Adipocyte (in vitro differentiated cells): Measurements from ENCODE around the gene PARP4.
"Not testable (repeated sequence)": the region's sequence is repeated elsewhere in the genome, so short reads cannot be mapped to it uniquely, and the experiment has no call there.

Experiments
- DNase-seq: peaks from one replicate; pipeline ENCODE4 v3.0.0-alpha.2; 2015; ENCODE audit warnings: low read depth
- H3K27me3 ChIP-seq: replicated peaks from 2 replicates; pipeline ENCODE4 v1.7.0; 2013; ENCODE audit warnings: mild to moderate bottlenecking, low read length, moderate library complexity; ENCODE audit not compliant: control insufficient read depth, insufficient read depth
- H3K36me3 ChIP-seq: 2 replicates; pipeline ENCODE4 v1.7.0; 2013; ENCODE audit warnings: low read length, mild to moderate bottlenecking, moderate library complexity; ENCODE audit not compliant: control insufficient read depth, insufficient read depth, severe bottlenecking
- H3K4me1 ChIP-seq: 2 replicates; pipeline ENCODE4 v1.7.0; 2013; ENCODE audit warnings: mild to moderate bottlenecking, low read length, moderate library complexity; ENCODE audit not compliant: control insufficient read depth, insufficient read depth
- H3K4me3 ChIP-seq: 2 replicates; pipeline ENCODE4 v1.7.0; 2013; ENCODE audit warnings: mild to moderate bottlenecking, low read length, moderate library complexity
- H3K9ac ChIP-seq: 2 replicates; pipeline ENCODE4 v1.7.0; 2013; ENCODE audit warnings: mild to moderate bottlenecking, low read length, moderate library complexity
- H3K9me3 ChIP-seq: 2 replicates; pipeline ENCODE4 v1.7.0; 2013; ENCODE audit warnings: mild to moderate bottlenecking, low read length, moderate library complexity; ENCODE audit not compliant: control insufficient read depth

PARP4 gene

GRCh38 chr13:24512197-24512907, at the start of gene PARP4:
PARP4 (minus strand) TSS chr13:24512778; CDS start chr13:24503776, 9,002 bp downstream.
- Histone ChIP-seq H3K27me3 (no peaks in the 10 kb centered on the region), H3K9me3 (no peaks in the 10 kb centered on the region), H3K4me1 (peaks cover 15% of the 10 kb centered on the region), H3K36me3 (peaks cover 3% of the 10 kb centered on the region), H3K9ac (peak within 1 kb of the TSS; percentile 89), H3K4me3 (peak within 1 kb of the TSS; percentile 93)
- DNase-seq: peak; percentile 88

- H3K4me1 ChIP-seq, H3K9me3 ChIP-seq, H3K9ac ChIP-seq, H3K27me3 ChIP-seq, H3K4me3 ChIP-seq, H3K36me3 ChIP-seq, DNase-seq: not testable (repeated sequence)
Observed at GRCh38 chr13:24560579-24561187, 48.1 kb upstream of the PARP4 start.

- not testable (repeated sequence) for H3K9me3 ChIP-seq, H3K36me3 ChIP-seq, H3K27me3 ChIP-seq, H3K4me1 ChIP-seq, DNase-seq, H3K9ac ChIP-seq, H3K4me3 ChIP-seq
Observed at GRCh38 chr13:24559431-24560218, 47.0 kb upstream of the PARP4 start.

- Histone ChIP-seq H3K36me3 (no peaks in the 10 kb centered on the region), H3K4me3 (no peak overlapping the region), H3K27me3 (no peaks in the 10 kb centered on the region), H3K4me1 (no peaks in the 10 kb centered on the region), H3K9ac (no peak overlapping the region), H3K9me3 (no peaks in the 10 kb centered on the region)
- DNase-seq: peak; percentile 52
Observed at GRCh38 chr13:24557081-24557480, 44.5 kb upstream of the PARP4 start.

- H3K27me3 ChIP-seq, H3K9me3 ChIP-seq, H3K4me3 ChIP-seq, H3K4me1 ChIP-seq, H3K9ac ChIP-seq, H3K36me3 ChIP-seq, DNase-seq: not testable (repeated sequence)
Observed at GRCh38 chr13:24553892-24554291, 41.3 kb upstream of the PARP4 start.

GRCh38 chr13:24541476-24542352, 29.1 kb upstream of the PARP4 start:
- not testable (repeated sequence) for H3K9me3 ChIP-seq, H3K9ac ChIP-seq, H3K4me1 ChIP-seq, H3K36me3 ChIP-seq
- peak; percentile 34 for DNase-seq
- Histone ChIP-seq H3K4me3 (peak overlapping the region; percentile 76), H3K27me3 (peaks cover 21% of the 10 kb centered on the region)

- DNase-seq: no peak
- peaks cover 3% of the 10 kb centered on the region for H3K9me3 ChIP-seq
- no peak overlapping the region for H3K9ac ChIP-seq
- peak overlapping the region; percentile 76 for H3K4me3 ChIP-seq
- H3K27me3 ChIP-seq: peaks cover 21% of the 10 kb centered on the region
- no peaks in the 10 kb centered on the region for H3K4me1 ChIP-seq
- H3K36me3 ChIP-seq: no peaks in the 10 kb centered on the region
Observed at GRCh38 chr13:24541127-24541475, 28.5 kb upstream of the PARP4 start.

- H3K27me3 ChIP-seq: peaks cover 21% of the 10 kb centered on the region
- H3K9ac ChIP-seq: no peak overlapping the region
- H3K36me3 ChIP-seq: no peaks in the 10 kb centered on the region
- DNase-seq: no peak
- peaks cover 3% of the 10 kb centered on the region for H3K9me3 ChIP-seq
- H3K4me1 ChIP-seq: no peaks in the 10 kb centered on the region
- no peak overlapping the region for H3K4me3 ChIP-seq
Observed at GRCh38 chr13:24540236-24541126, 27.9 kb upstream of the PARP4 start.

- no peak for DNase-seq
- no peaks in the 10 kb centered on the region for H3K4me1 ChIP-seq
- H3K4me3 ChIP-seq: no peak overlapping the region
- peaks cover 21% of the 10 kb centered on the region for H3K27me3 ChIP-seq
- H3K9ac ChIP-seq: no peak overlapping the region
- H3K9me3 ChIP-seq: peaks cover 3% of the 10 kb centered on the region
- no peaks in the 10 kb centered on the region for H3K36me3 ChIP-seq
Observed at GRCh38 chr13:24539500-24540165, 27.1 kb upstream of the PARP4 start.

GRCh38 chr13:24529478-24529877, 16.9 kb upstream of the PARP4 start:
- H3K9ac ChIP-seq: no peak overlapping the region
- no peak overlapping the region for H3K4me3 ChIP-seq
- no peaks in the 10 kb centered on the region for H3K4me1 ChIP-seq
- no peaks in the 10 kb centered on the region for H3K9me3 ChIP-seq
- DNase-seq: no peak
- no peaks in the 10 kb centered on the region for H3K36me3 ChIP-seq
- peaks cover 6% of the 10 kb centered on the region for H3K27me3 ChIP-seq
